K562 (cell line): ENCODE measurements around the gene CRX. TPM values are rescaled to one million over a fixed set of nuclear protein-coding genes. Genes with fewer than 3 reads are reported as not detected.

Experiments
- ATAC-seq: fragments of 200-7000 bp; cut with Tn5 transposase; 3 replicates; pipeline ENCODE4 v1.9.1; 2020; ENCODE audit warnings: moderate library complexity
- BruUV-seq: library from RNA; stranded (reverse); fragments of 400-500 nt; replicated peaks from 2 replicates; lab custom pipeline; 2021; lab: Mats Ljungman, UMichigan
- CTCF ChIA-PET: fragments of 300-600 bp; formaldehyde crosslinking; extraction: SDS; loops from one replicate; lab custom pipeline; 2021; ENCODE audit warnings: low intra/inter-chr PET ratio; lab: Yijun Ruan, JAX
- POLR2A ChIA-PET: fragments of 300-600, 350-650 bp; sonication (Branson Sonifier 250); formaldehyde crosslinking; extraction: SDS; loops from one replicate; lab custom pipeline; 2021; ENCODE audit warnings: antibody characterized with exemption, inconsistent platforms; lab: Yijun Ruan, JAX
- DNase-seq, 4 experiments: peaks; one replicate each; pipeline versions ENCODE4 v3.0.0 to v3.0.0-alpha.2; 2011 to 2018; ENCODE audit warnings: low spot score in 3 of 4, mixed read lengths in 3 of 4; ENCODE audit errors: extremely low read depth in 1 of 4
- FAIRE-seq: peaks from 2 replicates; lab custom pipeline; 2011; peaks lifted over from hg19 to GRCh38; lab: Jason Lieb, UNC
- H2AFZ ChIP-seq: 2 replicates; pipeline ENCODE4 v1.6.0; 2011; ENCODE audit warnings: low read depth, low read length, control low read depth, inconsistent platforms
- H3K27ac ChIP-seq: fragments of 200-600 bp; 3 replicates; pipeline ENCODE4 v1.8.0; 2011; ENCODE audit warnings: low read depth, mild to moderate bottlenecking, control low read depth, inconsistent platforms, low read length, moderate library complexity, mixed read lengths; ENCODE audit errors: extremely low read depth
- H3K27me3 ChIP-seq, 2 experiments: fragments of 300-600 bp in 1 of 2; 2 replicates in 1 of 2; 3 replicates in 1 of 2; pipeline versions ENCODE4 v1.6.0 to v1.8.0; 2011; ENCODE audit warnings: inconsistent platforms in 2 of 2, low read length in 2 of 2, mild to moderate bottlenecking in 1 of 2, mixed read lengths in 1 of 2, moderate library complexity in 1 of 2; ENCODE audit not compliant: control insufficient read depth in 2 of 2, insufficient read depth in 2 of 2
- H3K36me3 ChIP-seq: fragments of 300-600 bp; 3 replicates; pipeline ENCODE4 v1.8.0; 2011; ENCODE audit warnings: mild to moderate bottlenecking, low read length, inconsistent platforms; ENCODE audit not compliant: control insufficient read depth, insufficient read depth
- H3K4me1 ChIP-seq, 2 experiments: fragments of 200-600 bp in 1 of 2; replicated peaks in 1 of 2; 2 replicates in 1 of 2; 3 replicates in 1 of 2; pipeline versions ENCODE4 v1.5.1 to v1.8.0; 2011; ENCODE audit warnings: inconsistent platforms in 2 of 2, low read length in 2 of 2, mild to moderate bottlenecking in 1 of 2, mixed read lengths in 1 of 2, moderate library complexity in 1 of 2; ENCODE audit not compliant: control insufficient read depth in 2 of 2, insufficient read depth in 2 of 2
- H3K4me2 ChIP-seq: 2 replicates; pipeline ENCODE4 v1.6.1; 2011; ENCODE audit warnings: low read length, control low read depth, inconsistent platforms, mixed read lengths; ENCODE audit not compliant: insufficient read depth
- H3K4me3 ChIP-seq: fragments of 200-600 bp; sonication (generic), shearing (Covaris generic); 2 replicates; pipeline ENCODE4 v1.5.1; 2016; ENCODE audit warnings: control low read depth, inconsistent platforms
- H3K79me2 ChIP-seq: fragments of 200-600 bp; 3 replicates; pipeline ENCODE4 v1.8.0; 2011; ENCODE audit warnings: low read length, inconsistent platforms; ENCODE audit not compliant: control insufficient read depth, insufficient read depth
- H3K9ac ChIP-seq, 2 experiments: 2 replicates each; pipeline versions ENCODE4 v1.6.0 to v1.6.1; 2011; ENCODE audit warnings: low read depth in 2 of 2, low read length in 2 of 2, control low read depth in 1 of 2, inconsistent platforms in 1 of 2, mild to moderate bottlenecking in 1 of 2, mixed read lengths in 1 of 2; ENCODE audit not compliant: insufficient read depth in 1 of 2
- H3K9me1 ChIP-seq: one replicate; pipeline ENCODE4 v1.6.0; 2011; ENCODE audit warnings: inconsistent platforms, mild to moderate bottlenecking, low read length, moderate library complexity; ENCODE audit not compliant: control insufficient read depth, insufficient read depth
- H3K9me3 ChIP-seq: replicated peaks from 2 replicates; pipeline ENCODE4 v1.5.1; 2011; ENCODE audit warnings: low read depth, low read length, inconsistent platforms; ENCODE audit not compliant: control insufficient read depth, insufficient read depth
- H4K20me1 ChIP-seq: replicated peaks from 2 replicates; pipeline ENCODE4 v1.6.1; 2011; ENCODE audit warnings: low read length, inconsistent platforms, mixed read lengths; ENCODE audit not compliant: control insufficient read depth, insufficient read depth
- ARNT ChIP-seq, 2 experiments: fragments of 450-650 bp; IDR thresholded peaks; 2 replicates each; pipeline ENCODE4 v1.6.1; 2016; ENCODE audit warnings: mild to moderate bottlenecking in 1 of 2
- ATF7 ChIP-seq: fragments of 450-650 bp; IDR thresholded peaks from 2 replicates; pipeline ENCODE4 v1.7.1; 2014; ENCODE audit warnings: mild to moderate bottlenecking, moderate library complexity
- CEBPB ChIP-seq: fragments of 450-650 bp; IDR thresholded peaks from 2 replicates; pipeline ENCODE4 v1.6.1; 2016; ENCODE audit warnings: missing genetic modification characterization, missing compliant biosample characterization
- HMG20A ChIP-seq: fragments of 450-650 bp; formaldehyde crosslinking; conservative IDR thresholded peaks from 2 replicates; pipeline ENCODE4 v1.4.0; 2020; ENCODE audit warnings: mild to moderate bottlenecking, mixed read lengths
- MEF2D ChIP-seq: conservative IDR thresholded peaks from 2 replicates; pipeline ENCODE4 v1.6.1; 2016; ENCODE audit warnings: low read depth, missing genetic modification characterization, missing compliant biosample characterization
- MLX ChIP-seq, 2 experiments: fragments of 450-650 bp in 1 of 2; sonication (generic) in 1 of 2; formaldehyde crosslinking; conservative IDR thresholded peaks; 2 replicates each; pipeline versions ENCODE4 v1.4.0 to v1.8.1; 2020 to 2022; ENCODE audit warnings: mild to moderate bottlenecking in 1 of 2, missing genetic modification reagents in 1 of 2
- NR3C1 ChIP-seq: sonication (generic); formaldehyde crosslinking; IDR thresholded peaks from 2 replicates; pipeline ENCODE4 v1.8.1; 2022; ENCODE audit warnings: missing genetic modification reagents
- SNIP1 ChIP-seq: fragments of 450-650 bp; IDR thresholded peaks from 2 replicates; pipeline ENCODE4 v1.7.1; 2017; ENCODE audit warnings: low read depth, mild to moderate bottlenecking
- U2AF1 ChIP-seq: fragments of 200-400 bp; formaldehyde crosslinking; optimal IDR thresholded peaks from 2 replicates; pipeline ENCODE3; 2017; ENCODE audit warnings: mild to moderate bottlenecking, low read depth, low read length, moderate library complexity
- ZNF583 ChIP-seq: fragments of 250-450 bp; sonication (Bioruptor Pico); IDR thresholded peaks from 2 replicates; pipeline ENCODE4 v1.4.0; 2020
- ZNF586 ChIP-seq: fragments of 450-650 bp; formaldehyde crosslinking; conservative IDR thresholded peaks from 2 replicates; pipeline ENCODE4 v1.4.0; 2020; ENCODE audit warnings: mild to moderate bottlenecking, moderate library complexity
- ZNF644 ChIP-seq: fragments of 200-800 bp; sonication (Bioruptor generic); IDR thresholded peaks from 2 replicates; pipeline ENCODE4 v1.6.1; 2016; ENCODE audit warnings: low read depth, missing genetic modification characterization, missing compliant biosample characterization
- ZNF79 ChIP-seq: fragments of 250-450 bp; sonication (Bioruptor Pico); IDR thresholded peaks from 2 replicates; pipeline ENCODE4 v1.4.0; 2020; ENCODE audit warnings: low read depth, mild to moderate bottlenecking, moderate library complexity
- WGBS: fragments of 100-300 bp; shearing (Covaris generic); methylation state at CpG from one replicate; pipeline ENCODE4 v1.1.6; 2016; ENCODE audit warnings: low coverage, mixed read lengths; ENCODE audit not compliant: insufficient coverage; ENCODE audit errors: missing lambda C conversion rate; 5-methylcytosine and 5-hydroxymethylcytosine counted together
- in situ Hi-C: fragments of 300-500 bp; cut with MboI; formaldehyde crosslinking; loops from 4 replicates; pipeline ENCODE4 v1.15.0; 2018; ENCODE audit warnings: inconsistent platforms, mixed read lengths
- intact Hi-C: fragments of 100-400 bp; cut with micrococcal nuclease; formaldehyde crosslinking; loops from 2 replicates; pipeline ENCODE4 v1.14.2; 2022
- polyA plus RNA-seq, 8 experiments: library from polyadenylated mRNA; depleted of rRNA in 4 of 8; stranded (reverse) in 5 of 8; unstranded in 3 of 8; fragments of >200 nt; fragmentation: Nextera tagmentation in 2 of 8; fragmentation: Illumina TruSeq in 1 of 8; extraction: Ambion mirVana in 2 of 8; extraction: Trizol in 1 of 8; gene quantifications; 2 replicates each; pipeline versions ENCODE4 v1.2.1 to v1.2.3, GENCODE V29; 2011 to 2014; ENCODE audit warnings: inconsistent platforms in 1 of 8, missing spikeins in 1 of 8
- total RNA-seq, 7 experiments: library from RNA; depleted of rRNA in 6 of 7; stranded (reverse); fragments of >200 nt in 6 of 7; fragmentation: Illumina TruSeq in 2 of 7; extraction: Trizol in 2 of 7; gene quantifications; 2 replicates each; pipeline versions ENCODE4 v1.2.1 to v1.2.3, GENCODE V29; 2011 to 2021; ENCODE audit warnings: low replicate concordance in 1 of 7

Gene CRX
- total and polyA plus RNA-seq, 9 of the 15 experiments (the other 6 are each of a cell fraction or from before 2014, with no cell fraction given): 0.01 TPM; not detected in 8

- H3K9me3 ChIP-seq: no peaks in the 10 kb centered on the region
- no peaks in the 10 kb centered on the region for H3K9me1 ChIP-seq
- no peak overlapping the region for H3K9ac ChIP-seq
- TF ChIP-seq ATF7 (no peak), ZNF583 (no peak), MEF2D (tag) (no peak), MLX (CRISPR knock-in tag; conservative IDR thresholded peaks at IDR 0.05) (no peak), ZNF79 (CRISPR knock-in tag) (no peak), CEBPB (no peak), ZNF586 (no peak), ARNT (IDR thresholded peaks at IDR 0.05) (no peak), SNIP1 (no peak), ZNF644 (tag) (no peak), HMG20A (CRISPR knock-in tag) (no peak), NR3C1 (CRISPR knock-in tag) (no peak), U2AF1 (no peak)
- TF ChIP-seq, all 486 proteins: peak for 0
- Histone ChIP-seq H3K79me2 (no peaks in the 10 kb centered on the region), H3K27ac (no peak overlapping the region), H3K4me1 (peaks cover 0 to 4% of the 10 kb centered on the region in 2 experiments; a peak in 1 of 5 replicates), H4K20me1 (no peaks in the 10 kb centered on the region), H3K36me3 (no peaks in the 10 kb centered on the region), H3K4me2 (no peak overlapping the region), H3K27me3 (peaks cover 0 to 23% of the 10 kb centered on the region in 2 experiments; a peak in 2 of 5 replicates), H2AFZ (no peak overlapping the region), H3K4me3 (no peak overlapping the region)
- DNase-seq (no peak), FAIRE-seq (no peak), ATAC-seq (peak; percentile 54; the same call in 2 of the 3 replicates)
- intact Hi-C loops: loop anchor here (1.0 kb wide), 1 partner anchor 49 kb away; no protein-coding TSS in a partner anchor
- in situ Hi-C loops: no loop called here
- POLR2A ChIA-PET: no interaction called here
- 1% methylated on average over 7 of the region's 7 CpGs for WGBS
- BruUV-seq: no TSS peak
- CTCF ChIA-PET: interaction anchor here (1.3 to 2.5 kb wide), 2 partner anchors 35 to 49 kb away, joined by 4 to 15 read pairs; no protein-coding TSS in a partner anchor
Measured at GRCh38 chr19:47813995-47814328, 7.8 kb upstream of the CRX start.
